Hepatocyte (in vitro differentiated cells): ENCODE data around the gene IRX1. TPM values are rescaled to one million over a fixed set of nuclear protein-coding genes. Genes with fewer than 3 reads are reported as not detected.

ENCODE experiments used
- DNase-seq: peaks from one replicate; pipeline ENCODE4 v3.0.0-alpha.2; 2016; ENCODE audit warnings: low spot score
- H2AFZ ChIP-seq: fragments of 200-600 bp; sonication (generic); 2 replicates; pipeline ENCODE4 v1.6.0; 2016; ENCODE audit warnings: antibody characterized with exemption, mild to moderate bottlenecking
- H3K27ac ChIP-seq: fragments of 200-600 bp; sonication (generic); 2 replicates; pipeline ENCODE4 v1.5.1; 2016; ENCODE audit warnings: mild to moderate bottlenecking
- H3K27me3 ChIP-seq: fragments of 200-600 bp; sonication (generic); 2 replicates; pipeline ENCODE4 v1.6.1; 2016
- H3K36me3 ChIP-seq: fragments of 200-600 bp; sonication (generic); replicated peaks from 2 replicates; pipeline ENCODE4 v1.5.1; 2016; ENCODE audit warnings: low read depth; ENCODE audit not compliant: insufficient read depth
- H3K4me1 ChIP-seq: fragments of 200-600 bp; sonication (generic); 2 replicates; pipeline ENCODE4 v1.5.1; 2016; ENCODE audit warnings: mild to moderate bottlenecking, moderate library complexity; ENCODE audit not compliant: insufficient read depth
- H3K4me2 ChIP-seq: fragments of 200-600 bp; sonication (generic); 2 replicates; pipeline ENCODE4 v1.6.0; 2016
- H3K4me3 ChIP-seq: fragments of 200-600 bp; sonication (generic); 2 replicates; pipeline ENCODE4 v1.5.1; 2016; ENCODE audit warnings: mild to moderate bottlenecking
- H3K79me2 ChIP-seq: fragments of 200-600 bp; sonication (generic); 2 replicates; pipeline ENCODE4 v1.6.0; 2017; ENCODE audit warnings: mild to moderate bottlenecking
- H3K9me2 ChIP-seq: fragments of 200-600 bp; sonication (generic); replicated peaks from 2 replicates; pipeline ENCODE4 v1.6.0; 2017; ENCODE audit warnings: mild to moderate bottlenecking; ENCODE audit not compliant: insufficient read depth
- H3K9me3 ChIP-seq: fragments of 200-600 bp; sonication (generic); 2 replicates; pipeline ENCODE4 v1.5.1; 2016; ENCODE audit warnings: low read depth, mild to moderate bottlenecking
- H4K20me1 ChIP-seq: fragments of 200-600 bp; sonication (generic); 2 replicates; pipeline ENCODE4 v1.6.0; 2016; ENCODE audit warnings: mild to moderate bottlenecking; ENCODE audit not compliant: insufficient read depth, poor library complexity, severe bottlenecking
- EZH2 ChIP-seq: fragments of 200-600 bp; sonication (generic); IDR thresholded peaks from 2 replicates; pipeline ENCODE4 v1.6.1; 2016; ENCODE audit warnings: antibody characterized with exemption, mild to moderate bottlenecking, borderline replicate concordance
- EZH2phosphoT487 ChIP-seq: fragments of 200-600 bp; sonication (generic); IDR thresholded peaks from one replicate; pipeline ENCODE4 v1.6.1; 2018; ENCODE audit warnings: antibody characterized with exemption, mild to moderate bottlenecking, low read depth, moderate library complexity; ENCODE audit not compliant: unreplicated experiment, severe bottlenecking
- WGBS: methylation state at CpG from one replicate; pipeline ENCODE4 v1.1.6; 2016; ENCODE audit warnings: low lambda C conversion rate; ENCODE audit errors: missing lambda C conversion rate; 5-methylcytosine and 5-hydroxymethylcytosine counted together
- polyA plus RNA-seq: library from polyadenylated mRNA; unstranded; fragments of >200 nt; fragmentation: Nextera tagmentation; extraction: Ambion mirVana; gene quantifications from 2 replicates; pipeline ENCODE4 v1.2.1, GENCODE V29; 2016
- total RNA-seq: library from RNA; depleted of rRNA; stranded (reverse); fragments of >200 nt; gene quantifications from 2 replicates; pipeline ENCODE4 v1.2.3, GENCODE V29; 2014
- TF ChIP-seq, protein P1 (sequence below): fragments of 200-600 bp; sonication (generic); IDR thresholded peaks from 2 replicates; pipeline ENCODE4 v1.5.1; 2016; ENCODE audit warnings: antibody characterized with exemption, mild to moderate bottlenecking; ENCODE audit not compliant: poor library complexity

Gene IRX1
- total and polyA plus RNA-seq, 2 experiments from 2014 or later: 3.8 to 10.2 TPM

GRCh38 chr5:3609120-3609681 is 13.6 kb downstream of the IRX1 start:
- peaks cover 59% of the 10 kb centered on the region for H3K27me3 ChIP-seq

DNA sequence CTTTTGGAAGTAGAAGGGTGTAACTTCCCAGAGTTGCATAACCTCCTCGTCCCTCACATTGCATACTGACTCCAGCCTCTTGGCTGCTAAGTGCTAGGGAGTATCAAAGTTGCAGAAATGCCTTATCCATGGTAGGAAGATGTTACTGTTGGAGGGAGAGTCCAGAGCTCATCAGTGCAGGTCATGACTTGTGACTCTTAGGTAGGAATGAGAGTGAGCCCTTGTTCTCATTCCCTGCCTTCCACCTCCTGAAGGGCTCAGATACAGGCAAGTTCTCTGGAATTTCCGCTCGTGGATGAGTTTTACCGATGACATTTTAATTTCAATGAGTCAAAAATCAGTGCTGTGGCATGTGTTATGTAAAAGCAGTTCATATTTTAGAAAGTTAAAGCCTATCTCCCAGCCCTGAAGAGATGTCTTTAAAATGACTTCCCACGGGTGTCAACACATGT is 17.0 kb downstream of the IRX1 start:
- no peak overlapping the region for H3K4me2 ChIP-seq
- H3K27me3 ChIP-seq: peaks cover 25% of the 10 kb centered on the region
- H3K27ac ChIP-seq: no peak overlapping the region
- DNase-seq: no peak
- H2AFZ ChIP-seq: no peak overlapping the region
- no peaks in the 10 kb centered on the region for H3K79me2 ChIP-seq
- no peak for TF ChIP-seq EZH2phosphoT487
- no peak for TF ChIP-seq EZH2
- TF ChIP-seq, protein P1, sequence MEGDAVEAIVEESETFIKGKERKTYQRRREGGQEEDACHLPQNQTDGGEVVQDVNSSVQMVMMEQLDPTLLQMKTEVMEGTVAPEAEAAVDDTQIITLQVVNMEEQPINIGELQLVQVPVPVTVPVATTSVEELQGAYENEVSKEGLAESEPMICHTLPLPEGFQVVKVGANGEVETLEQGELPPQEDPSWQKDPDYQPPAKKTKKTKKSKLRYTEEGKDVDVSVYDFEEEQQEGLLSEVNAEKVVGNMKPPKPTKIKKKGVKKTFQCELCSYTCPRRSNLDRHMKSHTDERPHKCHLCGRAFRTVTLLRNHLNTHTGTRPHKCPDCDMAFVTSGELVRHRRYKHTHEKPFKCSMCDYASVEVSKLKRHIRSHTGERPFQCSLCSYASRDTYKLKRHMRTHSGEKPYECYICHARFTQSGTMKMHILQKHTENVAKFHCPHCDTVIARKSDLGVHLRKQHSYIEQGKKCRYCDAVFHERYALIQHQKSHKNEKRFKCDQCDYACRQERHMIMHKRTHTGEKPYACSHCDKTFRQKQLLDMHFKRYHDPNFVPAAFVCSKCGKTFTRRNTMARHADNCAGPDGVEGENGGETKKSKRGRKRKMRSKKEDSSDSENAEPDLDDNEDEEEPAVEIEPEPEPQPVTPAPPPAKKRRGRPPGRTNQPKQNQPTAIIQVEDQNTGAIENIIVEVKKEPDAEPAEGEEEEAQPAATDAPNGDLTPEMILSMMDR: no peak
- no peaks in the 10 kb centered on the region for H3K9me2 ChIP-seq
- no peaks in the 10 kb centered on the region for H3K4me1 ChIP-seq
- H3K4me3 ChIP-seq: no peak overlapping the region
- H4K20me1 ChIP-seq: no peaks in the 10 kb centered on the region
- H3K9me3 ChIP-seq: no peaks in the 10 kb centered on the region
- WGBS: 72% methylated on average over 5 of the region's 5 CpGs
- H3K36me3 ChIP-seq: no peaks in the 10 kb centered on the region

More at GRCh38 chr5:3609120-3609681, 13.6 kb downstream of the IRX1 start:
- H3K4me3 ChIP-seq: no peak overlapping the region
- no peak overlapping the region for H3K27ac ChIP-seq
- no peaks in the 10 kb centered on the region for H4K20me1 ChIP-seq
- no peak overlapping the region for H3K4me2 ChIP-seq
- H2AFZ ChIP-seq: no peak overlapping the region
- 86% methylated on average over 18 of the region's 18 CpGs for WGBS
- DNase-seq: no peak
- H3K9me3 ChIP-seq: no peaks in the 10 kb centered on the region
- no peaks in the 10 kb centered on the region for H3K4me1 ChIP-seq
- no peaks in the 10 kb centered on the region for H3K36me3 ChIP-seq
- no peaks in the 10 kb centered on the region for H3K9me2 ChIP-seq
- H3K79me2 ChIP-seq: no peaks in the 10 kb centered on the region
- TF ChIP-seq EZH2phosphoT487: no peak
- no peak for TF ChIP-seq EZH2
- TF ChIP-seq, protein P1: no peak

GRCh38 chr5:3613726-3614125 is 18.1 kb downstream of the IRX1 start:
- H3K27me3 ChIP-seq: peaks cover 14% of the 10 kb centered on the region
- H2AFZ ChIP-seq: no peak overlapping the region
- no peak for DNase-seq
- no peaks in the 10 kb centered on the region for H3K9me2 ChIP-seq
- no peaks in the 10 kb centered on the region for H3K9me3 ChIP-seq
- H3K4me2 ChIP-seq: no peak overlapping the region
- no peaks in the 10 kb centered on the region for H3K4me1 ChIP-seq
- no peaks in the 10 kb centered on the region for H3K36me3 ChIP-seq
- H3K79me2 ChIP-seq: no peaks in the 10 kb centered on the region
- no peak for TF ChIP-seq EZH2phosphoT487
- TF ChIP-seq, protein P1: no peak
- TF ChIP-seq EZH2: no peak
- H3K27ac ChIP-seq: no peak overlapping the region
- H4K20me1 ChIP-seq: no peaks in the 10 kb centered on the region
- WGBS: 94% methylated on average over 10 of the region's 10 CpGs
- no peak overlapping the region for H3K4me3 ChIP-seq
